NCI-H524 treated with DMSO at 0.1 percent for 48 hours (cell line): ENCODE results near the gene ARMC8.

ENCODE experiments used
- DNase-seq: peaks from one replicate; lab custom pipeline; 2025; lab: John Stamatoyannopoulos, UW

Gene ARMC8

GRCh38 chr3:138199851-138200250 is 12.8 kb downstream of the ARMC8 start:
- no peak for DNase-seq

- DNase-seq = no peak
Observed at GRCh38 chr3:138200424-138200823, 13.3 kb downstream of the ARMC8 start.

GRCh38 chr3:138202945-138203701 is 16.0 kb downstream of the ARMC8 start:
- DNase-seq = no peak

GRCh38 chr3:138203938-138204337 is 16.8 kb downstream of the ARMC8 start:
- DNase-seq = no peak

DNA sequence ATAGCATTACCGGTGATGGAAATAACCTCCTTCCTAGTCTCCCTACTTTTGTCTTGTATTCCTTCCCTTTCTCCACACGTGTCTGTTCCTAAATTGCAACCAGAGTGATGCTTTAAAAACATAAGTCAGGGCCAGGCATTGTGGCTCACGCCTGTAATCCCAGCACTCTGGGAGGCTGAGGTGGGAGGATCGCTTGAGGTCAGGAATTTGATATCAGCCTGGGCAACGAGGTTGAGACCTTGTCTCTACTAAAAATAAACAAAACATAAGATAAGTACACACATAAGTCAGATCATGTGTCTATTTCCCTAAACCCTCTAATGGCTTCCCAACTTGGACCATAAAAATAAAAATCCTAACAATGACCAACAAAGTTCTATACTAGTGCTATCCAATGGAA is 18.4 kb downstream of the ARMC8 start:
- DNase-seq = no peak

- DNase-seq = peak; percentile 14
Observed at GRCh38 chr3:138206196-138206595, 19.1 kb downstream of the ARMC8 start.

DNA sequence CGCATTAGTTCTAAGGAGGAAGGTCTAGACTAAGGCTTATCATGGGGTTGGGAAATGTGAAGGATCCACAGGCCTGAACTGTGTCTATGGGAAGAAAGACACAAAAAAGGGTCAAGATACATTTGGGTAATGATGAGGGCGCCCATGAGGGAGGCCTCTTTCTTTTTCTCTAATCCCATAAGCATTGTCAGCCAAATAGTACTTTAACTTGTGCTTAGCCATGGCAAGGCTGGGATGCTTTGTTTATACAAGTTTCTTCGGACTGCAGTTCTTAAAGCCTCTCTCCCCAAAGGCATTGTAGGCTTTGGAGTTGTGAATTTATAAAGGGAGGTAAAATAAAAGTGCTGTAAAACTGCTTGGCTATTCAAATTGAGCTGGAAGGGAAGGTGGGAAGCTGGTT is 23.4 kb downstream of the ARMC8 start:
- no peak for DNase-seq

DNA sequence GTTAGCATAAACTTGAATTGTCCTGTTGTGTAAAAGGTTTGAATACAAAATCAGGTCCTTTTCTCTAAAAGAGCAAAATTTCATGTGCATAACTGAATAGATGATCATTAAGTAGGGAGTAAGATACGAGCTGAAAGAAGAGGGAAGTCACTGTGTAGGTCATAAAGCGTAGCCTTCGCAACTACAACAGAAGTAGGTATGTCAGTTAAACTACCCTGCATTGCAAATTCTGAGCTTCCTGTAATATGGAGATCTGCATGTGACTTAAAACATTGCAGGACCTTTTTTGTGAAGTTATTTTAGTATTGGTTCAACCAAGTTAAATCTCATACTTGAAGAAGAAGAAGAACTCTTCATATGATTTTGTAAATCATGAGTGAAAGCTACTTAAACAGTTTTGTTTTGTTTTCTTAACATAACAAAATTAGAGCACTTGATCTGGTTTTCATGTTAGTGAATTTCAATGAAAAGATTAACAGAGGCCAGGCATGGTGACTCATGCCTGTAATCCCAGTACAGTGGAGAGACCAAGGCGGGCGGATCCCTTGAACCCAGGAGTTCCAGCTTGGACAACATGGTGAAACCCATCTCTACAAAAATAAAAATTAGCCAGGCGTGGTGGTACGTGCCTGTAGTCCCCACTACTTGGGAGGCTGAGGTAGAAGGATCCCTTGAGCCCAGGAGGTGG is 26.4 kb downstream of the ARMC8 start:
- DNase-seq = no peak

GRCh38 chr3:138219255-138219654 is 32.2 kb downstream of the ARMC8 start:
- no peak for DNase-seq

GRCh38 chr3:138220242-138220641 is 33.1 kb downstream of the ARMC8 start:
- DNase-seq = no peak

DNA sequence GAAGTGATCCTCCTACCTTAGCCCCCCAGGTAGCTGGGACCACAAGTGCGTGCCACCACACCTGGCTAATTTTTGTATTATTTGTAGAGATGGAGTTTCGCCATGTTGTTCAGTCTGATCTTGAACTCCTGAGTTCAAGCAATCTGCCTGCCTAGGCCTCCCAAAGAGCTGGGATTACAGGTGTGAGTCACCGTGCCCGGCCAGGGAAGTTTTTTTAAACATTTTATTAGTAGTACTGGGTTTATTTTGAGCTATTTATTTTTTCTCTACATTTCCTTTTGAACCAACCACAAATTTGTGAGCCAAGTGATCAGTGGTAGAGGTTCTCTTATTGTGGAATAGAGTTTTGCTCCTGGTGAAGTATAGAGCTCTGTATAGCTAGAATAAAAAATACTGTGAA is 33.7 kb downstream of the ARMC8 start:
- DNase-seq = no peak

- no peak for DNase-seq
Observed at GRCh38 chr3:138222131-138222941, 35.2 kb downstream of the ARMC8 start.

DNA sequence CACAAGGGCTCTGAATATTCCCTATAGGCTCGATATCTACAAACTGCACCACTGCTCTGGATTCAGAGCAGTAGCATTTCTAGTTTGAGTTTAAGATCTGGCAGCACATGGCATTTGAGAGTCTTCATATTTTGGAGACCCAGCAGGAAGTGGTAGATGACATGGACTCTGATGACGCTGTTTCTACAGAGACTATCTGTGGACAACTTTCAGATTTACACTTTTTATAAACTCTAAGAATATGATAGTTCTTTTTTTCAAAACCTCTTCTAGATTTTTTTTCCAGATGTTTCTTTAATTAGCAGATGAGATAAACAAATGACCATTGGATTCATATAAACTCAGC is 35.8 kb downstream of the ARMC8 start:
- DNase-seq = no peak

GRCh38 chr3:138227650-138228049 is 40.5 kb downstream of the ARMC8 start:
- no peak for DNase-seq

GRCh38 chr3:138230525-138230924 is 43.4 kb downstream of the ARMC8 start:
- no peak for DNase-seq

- DNase-seq = no peak
Observed at GRCh38 chr3:138232705-138233364, 45.7 kb downstream of the ARMC8 start.

GRCh38 chr3:138234401-138235179 is 47.5 kb downstream of the ARMC8 start:
- no peak for DNase-seq

- DNase-seq = no peak
Observed at GRCh38 chr3:138238711-138239110, 51.6 kb downstream of the ARMC8 start.

DNA sequence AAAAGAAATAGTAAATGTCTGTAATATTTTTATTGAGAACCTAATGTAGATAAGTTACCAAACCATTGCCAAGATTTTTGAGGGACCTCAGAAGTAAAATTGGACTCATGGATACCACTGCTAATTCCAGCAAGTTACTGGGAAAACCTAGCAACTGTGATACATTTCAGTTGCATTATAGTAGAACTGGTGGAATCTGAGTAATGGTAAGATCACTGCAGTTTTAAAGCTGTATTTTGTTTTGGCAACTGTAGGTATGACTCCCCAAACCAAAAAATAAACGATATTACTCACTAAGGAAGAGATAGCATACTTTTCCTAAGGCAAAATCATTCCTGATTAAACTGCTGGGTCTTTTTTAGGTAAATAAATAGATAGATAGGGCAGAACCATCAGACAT is 54.0 kb downstream of the ARMC8 start:
- no peak for DNase-seq

DNA sequence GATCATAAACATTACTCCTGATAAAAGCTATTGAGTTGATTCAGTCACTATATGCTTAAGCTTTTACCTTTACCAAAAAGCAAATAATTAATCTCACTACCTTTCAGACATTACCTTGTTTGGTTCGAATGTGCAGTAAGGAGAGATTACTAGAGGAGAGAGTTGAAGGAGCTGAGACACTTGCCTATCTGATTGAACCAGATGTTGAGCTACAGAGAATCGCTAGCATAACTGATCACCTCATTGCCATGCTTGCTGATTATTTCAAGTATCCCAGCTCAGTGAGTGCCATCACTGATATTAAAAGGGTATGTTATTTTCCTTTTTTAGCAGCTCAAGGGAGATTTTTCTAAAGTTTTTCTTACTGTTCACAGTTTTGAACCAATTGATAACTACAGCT is 54.6 kb downstream of the ARMC8 start:
- DNase-seq = no peak

DNA sequence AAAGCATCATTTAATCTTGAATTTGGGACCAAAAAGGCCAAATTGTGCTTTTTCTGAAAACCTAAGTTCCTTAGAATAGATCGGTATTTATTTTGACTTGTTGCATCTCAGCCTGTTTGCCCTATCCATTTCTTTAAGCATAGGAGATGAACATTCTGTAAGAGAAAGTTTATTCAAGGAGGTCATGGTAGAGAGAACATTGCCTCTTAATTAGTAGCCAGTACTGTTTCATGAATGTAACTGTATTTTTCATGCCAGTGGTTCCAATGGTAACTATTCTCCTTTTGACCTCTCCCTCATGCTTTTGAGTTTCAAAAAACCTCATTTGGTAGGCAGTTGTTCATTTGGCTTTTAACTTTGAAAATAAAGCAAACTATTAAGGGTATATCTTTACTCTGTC is 55.4 kb downstream of the ARMC8 start:
- no peak for DNase-seq

GRCh38 chr3:138245026-138245425 is 57.9 kb downstream of the ARMC8 start:
- no peak for DNase-seq
